Adipocyte (in vitro differentiated cells): ENCODE measurements around the gene CFAP58.

ENCODE experiments used
- DNase-seq: peaks from one replicate; pipeline ENCODE4 v3.0.0-alpha.2; 2015; ENCODE audit warnings: low read depth
- H3K27me3 ChIP-seq: replicated peaks from 2 replicates; pipeline ENCODE4 v1.7.0; 2013; ENCODE audit warnings: mild to moderate bottlenecking, low read length, moderate library complexity; ENCODE audit not compliant: control insufficient read depth, insufficient read depth
- H3K36me3 ChIP-seq: 2 replicates; pipeline ENCODE4 v1.7.0; 2013; ENCODE audit warnings: low read length, mild to moderate bottlenecking, moderate library complexity; ENCODE audit not compliant: control insufficient read depth, insufficient read depth, severe bottlenecking
- H3K4me1 ChIP-seq: 2 replicates; pipeline ENCODE4 v1.7.0; 2013; ENCODE audit warnings: mild to moderate bottlenecking, low read length, moderate library complexity; ENCODE audit not compliant: control insufficient read depth, insufficient read depth
- H3K4me3 ChIP-seq: 2 replicates; pipeline ENCODE4 v1.7.0; 2013; ENCODE audit warnings: mild to moderate bottlenecking, low read length, moderate library complexity
- H3K9ac ChIP-seq: 2 replicates; pipeline ENCODE4 v1.7.0; 2013; ENCODE audit warnings: mild to moderate bottlenecking, low read length, moderate library complexity
- H3K9me3 ChIP-seq: 2 replicates; pipeline ENCODE4 v1.7.0; 2013; ENCODE audit warnings: mild to moderate bottlenecking, low read length, moderate library complexity; ENCODE audit not compliant: control insufficient read depth

CFAP58 gene

DNA sequence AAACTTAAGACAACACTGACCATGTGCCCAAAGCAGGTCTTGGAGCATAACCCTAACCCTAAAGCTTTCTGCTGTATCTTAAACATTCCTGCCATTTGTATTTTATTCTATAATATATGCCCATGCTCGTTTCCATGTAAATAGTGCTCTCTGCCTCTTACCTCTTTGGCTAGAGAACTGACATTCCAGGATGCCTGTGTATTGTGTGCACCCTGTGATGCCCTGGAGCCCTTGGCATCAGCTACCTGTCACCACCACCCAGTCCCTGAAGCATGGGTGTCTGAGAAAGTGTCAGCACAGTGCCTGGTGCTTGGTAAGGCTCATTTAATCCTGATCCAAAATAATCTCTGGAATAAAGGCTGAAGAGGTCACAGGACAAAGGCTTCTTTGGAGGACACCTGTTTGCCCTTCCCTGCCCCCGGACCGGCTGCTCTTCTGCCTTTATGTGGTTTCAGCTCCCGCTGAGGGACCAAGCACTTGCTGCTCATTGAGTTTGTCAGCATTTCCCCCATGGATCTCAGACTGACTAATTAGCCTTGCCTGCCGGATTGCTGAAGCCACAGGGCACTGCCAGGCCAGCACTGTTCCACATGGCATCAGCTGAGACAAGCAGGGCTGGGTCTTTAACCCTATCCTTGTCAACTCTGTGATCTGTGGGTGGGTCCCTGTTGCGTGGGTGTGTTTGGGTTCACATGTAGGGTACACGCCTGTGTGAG lies 148.4 kb downstream of the CFAP58 start:
- Histone ChIP-seq H3K9me3 (no peaks in the 10 kb centered on the region), H3K9ac (no peak overlapping the region), H3K4me1 (no peaks in the 10 kb centered on the region), H3K36me3 (no peaks in the 10 kb centered on the region), H3K27me3 (peaks cover 26% of the 10 kb centered on the region), H3K4me3 (no peak overlapping the region)
- DNase-seq = no peak

DNA sequence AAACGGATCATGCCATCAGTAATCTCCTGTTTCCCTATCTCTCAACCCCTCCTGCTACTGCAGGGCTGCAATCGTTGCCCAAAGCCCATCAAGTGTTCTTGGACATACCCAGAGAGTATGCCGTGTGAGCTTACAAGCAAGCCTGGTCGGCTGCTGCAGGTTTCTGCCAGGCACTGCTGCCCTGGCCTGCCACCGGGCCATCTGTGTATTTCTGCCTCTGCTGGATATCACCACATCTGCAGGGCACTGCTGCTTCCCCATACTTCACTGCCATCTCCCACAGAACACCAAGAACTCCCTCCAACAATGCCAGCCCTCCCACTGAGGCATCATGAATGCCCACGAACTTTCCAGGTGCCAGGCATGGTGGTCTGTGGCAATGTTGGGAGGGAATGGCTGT lies 149.3 kb downstream of the CFAP58 start:
- Histone ChIP-seq H3K27me3 (peaks cover 35% of the 10 kb centered on the region), H3K9ac (no peak overlapping the region), H3K4me1 (no peaks in the 10 kb centered on the region), H3K36me3 (no peaks in the 10 kb centered on the region), H3K4me3 (no peak overlapping the region), H3K9me3 (no peaks in the 10 kb centered on the region)
- DNase-seq = no peak
